Activated CD4-positive, alpha-beta T cell treated with anti-CD3 and anti-CD28 coated beads for 24 hours (primary cell): Measurements from ENCODE around the gene KRIT1.

ENCODE experiments used
- DNase-seq, 2 donors: peaks; one replicate each; pipeline ENCODE4 v3.0.0-alpha.2; 2020; ENCODE audit warnings: low read depth in 2 of 2

KRIT1 gene

DNA sequence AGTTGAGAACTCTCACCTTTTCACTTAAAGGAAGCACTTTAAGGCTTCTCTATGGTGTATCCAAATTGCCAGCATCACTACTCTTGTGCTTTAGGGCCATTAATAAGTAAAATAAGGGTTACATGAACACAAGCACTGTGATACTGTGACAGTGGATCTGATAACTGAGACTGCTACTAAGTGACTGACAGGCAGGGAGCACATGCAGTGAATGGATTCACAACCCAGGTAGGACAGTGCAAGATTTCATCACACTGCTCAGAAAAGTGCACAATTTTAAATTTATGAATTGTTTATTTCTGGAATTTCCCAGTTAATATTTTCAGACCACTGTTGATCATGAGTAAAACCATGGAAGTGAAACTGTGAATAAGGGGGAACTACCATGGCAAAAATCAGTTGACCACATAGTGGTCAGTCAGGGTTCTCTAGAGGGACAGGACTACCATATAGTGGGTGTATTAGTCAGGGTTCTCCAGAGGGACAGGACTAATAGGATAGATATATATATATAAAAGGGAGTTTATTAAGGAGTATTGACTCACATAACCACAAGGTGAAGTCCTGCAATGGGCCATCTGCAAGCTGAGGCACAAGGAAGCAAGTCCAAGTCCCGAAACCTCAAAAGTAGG lies 90.5 kb downstream of the KRIT1 start:
- DNase-seq, result no peak

GRCh38 chr7:92150450-92151017 lies 95.2 kb downstream of the KRIT1 start:
- no peak for DNase-seq

DNA sequence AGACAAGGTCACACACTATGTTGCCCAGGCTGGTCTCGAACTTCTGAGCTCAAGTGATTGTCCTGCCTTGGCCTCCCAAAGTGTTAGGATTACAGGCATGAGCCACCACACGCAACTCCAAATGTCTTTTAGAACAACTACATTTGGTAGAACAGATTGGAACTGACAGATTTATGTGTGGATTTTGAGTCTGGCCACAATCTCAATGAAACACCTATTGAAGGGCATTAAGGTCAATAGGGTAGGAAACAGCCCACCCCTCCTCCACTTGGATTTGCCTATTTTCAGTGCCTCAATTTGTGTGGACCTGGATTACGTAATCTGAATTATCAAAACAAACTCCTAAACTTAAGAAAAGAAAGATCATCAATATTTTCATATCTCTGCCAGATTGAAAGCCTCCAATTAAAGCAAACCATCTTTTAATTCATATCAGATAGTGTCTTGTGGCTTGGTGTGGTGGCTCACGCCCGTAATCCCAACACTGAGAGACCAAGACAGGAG lies 95.9 kb downstream of the KRIT1 start:
- no peak for DNase-seq
